HK-2 (cell line): ENCODE results near the gene PRDM15.
A peak's percentile ranks its signal among the peaks of the same experiment; 100 is the strongest.

Source experiments
- DNase-seq: peaks from one replicate; pipeline ENCODE4 v3.0.0-alpha.2; 2018; ENCODE audit not compliant: unreplicated experiment

PRDM15 gene

DNA sequence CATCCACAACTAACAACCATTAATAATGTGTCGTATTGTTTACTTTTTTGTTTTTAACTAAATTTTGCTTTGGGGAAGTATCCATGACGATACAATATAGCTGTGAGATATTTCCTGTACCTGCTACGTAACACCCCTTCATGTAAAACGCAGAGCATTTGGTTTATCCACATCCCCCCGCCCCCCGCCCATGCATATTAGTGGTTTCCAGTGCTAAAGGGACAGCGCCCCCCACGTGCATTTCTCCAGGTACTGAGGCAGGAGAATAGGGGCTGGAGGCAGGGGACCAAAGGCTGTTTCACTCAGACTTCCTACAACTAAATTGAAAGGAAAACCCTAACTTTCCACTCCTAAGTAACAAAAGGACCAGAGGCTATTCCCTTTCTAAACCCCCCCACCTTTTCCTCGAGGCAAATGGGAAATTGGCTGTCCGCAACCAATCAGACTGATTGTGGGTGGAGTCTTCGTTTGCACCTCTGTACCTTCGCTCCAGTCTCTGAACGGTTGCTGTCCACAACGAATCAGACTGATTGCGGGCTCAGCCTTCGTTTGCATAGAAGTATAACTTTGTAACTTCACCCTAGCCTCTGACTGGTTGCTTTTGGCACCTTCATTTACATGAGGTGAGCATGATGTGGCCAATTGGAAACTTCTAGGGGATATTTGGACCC is 100.1 kb downstream of the PRDM15 start:
- no peak for DNase-seq

DNA sequence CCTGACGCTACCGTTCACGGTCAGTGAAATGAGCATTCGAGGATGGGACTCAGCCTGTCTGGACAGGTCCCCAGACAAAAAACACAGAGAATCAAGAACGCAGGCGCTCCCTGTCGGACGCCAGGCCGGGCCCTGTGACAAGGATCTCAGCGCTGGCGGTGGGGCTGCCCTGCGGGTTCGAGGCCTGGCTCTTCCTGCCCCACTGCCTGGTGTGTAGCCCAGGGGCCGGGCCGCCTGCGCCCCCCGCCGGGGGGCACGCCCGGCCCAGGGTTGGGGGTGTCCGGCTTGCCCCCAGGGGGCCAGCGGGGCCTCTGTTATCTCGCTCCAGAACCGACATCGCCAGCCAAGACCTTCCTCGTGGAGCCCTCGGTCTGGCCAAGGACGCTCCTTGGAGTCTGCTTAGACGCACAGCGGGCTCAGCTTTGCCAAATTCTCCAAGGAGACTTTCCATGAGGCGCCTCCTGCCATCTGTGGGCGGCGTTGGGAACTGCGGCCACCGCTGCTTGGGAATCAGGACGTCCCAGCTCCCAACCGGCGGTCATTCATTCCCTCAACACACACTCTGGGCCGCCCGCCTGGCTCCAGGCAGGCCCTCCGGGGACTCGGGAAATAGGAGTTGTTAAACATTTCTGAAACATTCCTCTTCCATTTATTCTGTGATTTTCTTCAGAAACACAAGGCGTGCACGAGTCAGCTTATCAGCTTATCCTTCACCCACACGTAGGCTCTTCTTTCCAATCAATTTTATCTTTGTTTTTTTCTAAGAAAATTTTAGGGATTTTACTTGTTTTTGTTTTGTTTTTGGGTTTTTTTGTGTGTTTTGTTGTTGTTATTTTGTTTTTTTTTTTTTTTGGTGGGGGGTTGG is 101.0 kb downstream of the PRDM15 start:
- DNase-seq: peak; percentile 81

DNA sequence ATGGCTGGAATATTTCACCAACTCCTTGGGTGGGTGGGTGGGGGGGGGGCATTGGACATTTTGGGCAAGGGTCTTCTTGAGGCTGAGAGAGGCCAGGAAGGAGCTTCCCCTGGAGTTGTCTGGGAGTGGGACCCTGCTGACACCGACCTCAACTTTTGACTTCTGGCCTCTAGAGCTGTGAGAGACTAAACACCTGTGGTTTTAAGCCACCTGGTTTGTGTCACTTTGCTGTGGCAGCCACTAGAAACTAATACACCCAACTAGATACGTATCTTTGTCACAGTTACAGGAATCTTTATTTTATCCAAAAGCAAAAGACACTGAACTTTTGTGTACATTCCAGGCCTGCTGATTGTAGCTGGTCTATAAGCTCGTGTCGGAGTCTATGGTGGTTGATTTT is 102.4 kb downstream of the PRDM15 start:
- no peak for DNase-seq

DNA sequence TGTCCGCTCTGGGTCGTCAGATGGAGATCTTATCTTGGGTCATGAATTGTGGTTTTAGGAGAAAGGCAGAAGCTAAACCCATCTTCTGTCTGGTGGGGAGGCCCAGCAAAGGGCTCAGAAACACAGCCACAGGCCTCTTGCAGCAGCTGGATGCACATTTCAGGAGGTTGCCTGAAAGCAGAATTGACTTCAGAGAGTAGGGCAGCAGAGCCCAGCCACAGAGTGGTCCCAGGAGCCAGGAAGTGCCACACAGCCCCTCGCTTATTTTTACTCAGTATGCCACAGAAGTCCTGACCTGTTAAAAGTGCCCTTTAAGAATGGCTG is 104.0 kb downstream of the PRDM15 start:
- no peak for DNase-seq

DNA sequence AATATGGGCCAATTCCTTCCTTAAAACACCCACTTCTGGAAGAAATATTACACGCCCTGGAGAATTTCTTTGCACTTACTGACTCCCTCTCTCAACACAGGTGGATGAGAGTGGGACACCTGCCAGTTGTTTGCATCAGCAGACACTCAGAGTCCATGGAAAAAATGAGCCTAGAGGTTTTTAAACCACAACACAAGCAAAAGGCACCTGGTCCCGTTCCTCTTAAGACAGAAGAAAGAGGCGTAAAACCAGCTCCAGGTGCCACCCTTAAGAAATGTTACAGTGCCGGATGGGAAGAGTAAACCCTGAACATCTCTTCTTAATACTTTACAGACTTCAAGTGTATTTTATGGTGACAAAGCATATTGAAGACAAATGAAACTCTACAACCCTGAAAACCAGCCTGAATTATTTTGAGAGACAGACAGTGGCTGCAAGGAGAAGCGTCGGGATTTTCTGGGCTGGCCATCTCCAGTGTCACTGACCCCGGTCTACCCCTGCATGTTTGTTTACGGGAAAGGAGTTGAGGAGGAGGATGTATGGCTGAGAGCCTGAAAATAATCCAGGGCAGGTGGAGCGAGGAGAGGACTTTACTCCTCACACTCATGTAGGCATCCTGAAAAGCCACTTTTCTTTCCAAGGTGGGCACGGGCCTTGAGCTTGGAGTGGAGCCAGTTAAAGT is 104.5 kb downstream of the PRDM15 start:
- no peak for DNase-seq

DNA sequence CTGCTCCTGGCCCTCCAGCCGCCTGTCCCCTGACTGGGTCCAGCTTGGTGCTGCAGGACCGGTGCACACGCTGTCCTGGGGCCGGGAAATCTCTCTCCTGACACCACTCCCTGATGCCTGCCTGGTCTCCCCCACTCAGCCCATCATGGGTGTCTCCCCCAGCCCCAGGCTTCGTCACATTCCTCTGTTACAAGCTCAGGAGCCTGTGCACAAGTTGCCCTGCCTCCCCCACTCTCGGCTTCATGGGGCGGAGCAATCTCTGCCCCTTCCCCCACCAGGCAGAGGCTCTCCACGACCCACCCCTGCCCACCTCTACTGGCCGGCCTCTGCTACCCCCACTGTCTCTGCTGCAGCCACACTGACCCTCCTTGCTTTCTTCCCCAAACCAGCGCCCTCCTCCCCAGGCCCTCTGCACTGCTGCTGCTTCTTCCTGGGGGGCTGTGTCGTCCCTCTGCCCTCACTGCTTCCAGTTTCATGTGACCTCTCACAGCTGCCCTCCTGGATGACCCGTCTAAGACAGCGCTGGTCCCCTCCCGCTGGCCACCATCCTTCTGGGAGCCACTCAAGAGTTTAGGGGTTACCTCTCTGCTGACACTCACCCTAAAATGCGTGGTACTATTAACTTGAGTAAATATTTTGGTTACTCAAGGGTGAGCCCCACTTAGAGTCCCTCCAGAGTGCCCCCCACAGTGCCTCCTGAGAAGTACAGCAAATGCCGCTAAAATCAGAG is 106.6 kb downstream of the PRDM15 start:
- DNase-seq: no peak

DNA sequence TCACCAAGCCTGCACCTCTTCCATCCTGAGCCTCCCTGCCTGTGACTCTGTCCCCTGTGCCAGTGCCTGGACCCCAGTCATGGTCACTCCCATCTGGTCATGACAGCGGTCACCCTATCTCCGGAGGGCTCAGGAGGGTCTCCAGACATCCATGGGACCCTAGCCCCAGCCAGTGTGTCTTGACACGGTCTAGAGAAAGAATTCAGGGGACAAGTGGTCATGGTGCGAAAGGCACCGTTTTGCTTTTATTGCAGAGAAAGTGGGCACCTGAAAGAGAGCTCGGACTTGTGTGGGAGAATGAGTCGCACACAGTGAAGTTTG is 107.6 kb downstream of the PRDM15 start:
- no peak for DNase-seq

DNA sequence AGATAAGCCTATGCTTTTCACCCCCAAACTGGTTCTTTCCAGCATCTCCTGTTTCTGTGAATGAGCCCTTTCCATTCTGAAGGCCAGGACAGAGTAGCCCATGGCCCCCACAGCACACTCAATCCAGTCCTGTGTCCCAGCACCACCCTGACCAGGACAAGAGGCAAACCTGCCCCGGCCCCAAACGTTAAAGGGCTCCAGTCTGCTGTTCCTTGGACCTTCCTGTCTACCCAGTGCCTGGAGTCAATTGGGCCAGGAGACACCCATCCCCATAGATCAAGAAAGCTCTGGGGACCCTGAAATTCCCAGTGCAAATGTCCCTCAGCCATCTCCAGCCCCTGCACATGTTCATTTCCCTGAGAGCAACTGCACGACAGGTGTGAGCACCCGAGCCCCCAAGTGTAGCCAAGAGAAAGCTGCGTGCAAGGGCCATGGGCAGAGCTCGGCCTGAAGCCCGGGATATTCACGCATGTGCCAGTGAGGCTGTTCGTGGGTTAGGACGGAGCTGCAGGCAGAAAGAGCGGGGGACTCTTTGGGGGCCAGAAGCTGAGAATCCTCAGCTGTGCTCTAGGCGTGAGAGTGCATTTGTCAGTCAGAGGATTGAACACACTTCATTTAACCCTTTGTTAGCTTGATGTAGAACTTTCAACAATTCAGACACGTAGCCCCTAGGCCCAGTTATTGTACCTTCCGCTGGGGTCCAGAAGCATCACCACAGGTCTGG is 108.1 kb downstream of the PRDM15 start:
- DNase-seq: no peak

DNA sequence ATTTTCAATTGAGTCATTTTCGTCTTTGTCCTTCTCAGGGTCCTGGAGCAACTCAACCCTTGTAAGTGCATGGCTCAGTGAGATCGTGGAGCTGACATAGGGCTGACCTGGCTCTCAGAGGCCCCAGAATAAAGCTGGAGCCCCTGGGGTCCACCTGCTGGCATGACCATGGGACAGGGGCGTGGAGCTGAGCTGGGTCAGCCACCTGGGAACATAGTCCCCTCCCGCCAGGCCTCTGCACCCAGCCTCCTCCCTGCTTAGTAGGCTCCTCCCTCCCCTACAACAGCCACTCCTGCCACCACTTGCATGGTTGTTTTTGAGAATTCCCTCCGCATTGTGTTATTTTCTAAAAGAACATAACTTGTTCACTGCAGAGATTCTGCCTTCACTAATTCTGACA is 109.2 kb downstream of the PRDM15 start:
- no peak for DNase-seq

DNA sequence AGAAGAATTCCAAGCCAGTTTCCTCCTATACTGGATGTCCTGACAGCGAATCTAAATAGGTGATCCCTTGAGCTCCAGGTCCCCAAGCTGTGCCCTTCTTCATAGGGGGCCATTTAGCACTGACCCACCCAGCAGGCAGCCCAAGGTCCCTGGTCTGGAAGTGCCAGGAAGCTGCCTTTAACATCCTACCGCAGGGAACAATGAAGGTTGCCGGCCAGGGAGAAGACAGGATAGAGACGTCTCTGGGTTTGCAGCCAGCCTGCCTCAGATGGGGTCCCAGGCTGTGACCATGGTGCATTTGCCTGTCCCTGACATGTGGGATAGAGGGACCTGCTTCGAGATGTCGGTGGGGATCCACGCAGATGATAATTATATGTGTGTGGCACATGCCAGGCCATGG is 109.6 kb downstream of the PRDM15 start:
- DNase-seq: no peak

DNA sequence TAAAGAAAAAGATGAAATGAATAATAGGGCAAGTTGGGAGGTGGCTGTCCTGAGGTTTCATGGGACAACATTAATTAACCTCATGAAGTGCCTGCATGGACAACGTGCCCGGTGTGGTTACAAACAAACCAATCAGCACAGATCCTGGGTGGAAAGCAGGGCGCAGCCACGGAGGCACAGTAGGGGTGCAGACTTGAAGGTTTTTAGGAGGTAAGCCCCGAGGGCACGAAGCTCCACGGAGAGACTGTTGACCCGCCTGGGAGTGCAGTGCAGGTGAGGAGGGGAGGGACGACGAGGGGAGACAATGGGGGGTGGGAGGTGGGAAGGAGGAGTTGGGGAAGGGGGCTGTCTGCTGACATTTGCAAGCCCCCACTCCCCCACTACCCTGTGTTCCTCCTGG is 110.0 kb downstream of the PRDM15 start:
- no peak for DNase-seq

DNA sequence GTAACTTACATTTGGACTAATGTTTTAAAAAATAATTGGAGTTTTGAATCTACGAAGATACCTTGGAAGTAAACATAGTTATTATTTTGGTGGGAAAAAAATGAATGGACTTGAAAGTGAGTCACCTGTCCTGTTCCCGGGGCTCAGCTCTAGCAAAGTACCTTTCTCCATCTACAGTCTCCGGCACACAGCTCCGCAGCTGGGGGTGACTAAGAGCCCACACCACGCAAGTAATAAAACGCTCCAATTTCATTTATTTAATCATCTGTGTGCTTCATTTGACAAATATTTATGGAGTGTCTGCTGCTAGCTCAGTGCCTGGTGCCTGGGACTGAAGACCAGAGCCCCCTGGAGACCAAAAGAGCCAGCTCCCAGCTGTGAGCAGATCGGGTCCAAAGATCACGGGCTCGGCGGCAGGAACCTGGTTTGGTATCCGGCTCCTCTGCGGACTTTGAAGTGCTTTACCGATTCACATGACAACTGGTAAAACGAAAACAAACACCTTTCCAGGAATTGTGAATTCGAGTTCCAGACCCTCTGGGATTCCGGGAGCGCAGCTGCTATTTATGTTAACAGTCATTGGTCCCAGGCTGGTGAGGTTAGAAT is 110.6 kb downstream of the PRDM15 start:
- DNase-seq: peak; percentile 41

DNA sequence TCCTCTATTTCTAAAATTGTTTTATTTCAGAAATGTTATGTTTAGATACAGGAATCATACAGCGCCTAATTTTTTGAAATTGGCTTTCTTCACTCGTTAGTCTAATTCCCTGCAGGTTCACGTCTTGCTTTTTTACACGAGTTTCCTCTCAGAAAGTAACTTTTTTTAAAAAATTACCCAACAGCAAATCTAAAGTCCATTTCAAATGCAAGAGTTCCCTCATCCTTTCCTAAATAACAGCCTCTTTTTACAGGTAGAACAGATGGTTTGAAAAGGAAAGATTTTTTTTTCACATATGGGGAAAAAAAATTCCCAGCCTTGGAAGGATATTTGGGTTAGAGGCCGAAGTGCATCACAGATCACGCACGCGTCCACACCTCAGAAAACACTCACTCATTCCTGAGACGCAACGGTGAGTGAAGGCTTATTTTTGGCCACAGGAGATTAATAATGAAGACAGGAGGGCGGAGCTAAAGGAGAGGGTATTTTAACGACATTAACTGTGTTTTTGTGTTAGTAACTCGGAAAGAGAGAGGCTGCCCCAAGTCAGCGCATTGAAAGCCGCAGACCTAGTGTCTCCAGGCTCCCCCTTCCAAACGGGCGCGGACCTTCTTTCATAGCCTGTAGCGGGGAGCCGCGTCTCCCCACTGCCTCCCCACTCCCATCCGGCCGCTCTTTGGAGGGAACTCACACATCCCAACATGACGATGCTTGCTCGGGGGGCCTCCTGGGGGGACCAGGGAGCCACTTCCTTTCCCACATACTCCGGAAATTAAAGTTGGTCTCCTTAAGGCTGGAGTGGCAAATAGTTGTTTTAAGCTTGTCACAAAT is 111.3 kb downstream of the PRDM15 start:
- DNase-seq: peak; percentile 37

DNA sequence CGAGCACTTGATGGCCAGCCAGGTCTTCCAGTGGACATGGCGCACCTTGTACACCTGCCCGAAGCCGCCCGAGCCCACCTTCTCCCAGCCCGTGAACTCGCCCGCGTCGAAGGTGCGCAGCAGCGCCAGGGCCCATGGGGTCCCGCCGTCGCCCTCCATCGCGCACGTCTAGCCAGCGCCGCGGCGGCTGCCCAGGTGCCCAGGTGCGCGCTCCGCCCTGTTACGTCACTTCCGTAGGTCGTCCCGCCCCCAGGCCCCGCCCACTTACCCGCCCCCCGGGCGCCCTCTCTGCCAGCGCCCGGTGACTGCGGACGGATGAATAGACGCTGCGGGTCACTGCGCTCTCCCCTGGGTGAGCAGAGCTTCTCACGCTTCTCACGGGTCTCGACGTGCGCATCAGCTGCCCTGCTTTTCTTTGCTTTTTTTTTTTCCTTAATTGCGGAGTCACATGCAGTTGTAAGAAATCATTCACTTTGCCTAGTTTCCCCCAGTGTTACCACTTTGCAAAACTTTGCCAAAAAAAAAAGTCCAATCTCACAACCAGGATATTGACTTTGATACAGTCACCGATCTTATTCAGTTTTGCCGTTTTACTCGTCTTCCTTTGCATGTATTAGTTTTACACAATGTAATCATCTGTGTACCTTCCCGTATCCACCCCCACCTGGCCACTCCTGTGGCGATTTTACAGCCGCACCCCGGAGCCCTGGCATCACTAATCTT is 112.1 kb downstream of the PRDM15 start, which contains the start of gene RIPK4:
Gene RIPK4 (minus strand): TSS at position 170 of the 723 bp plus-strand sequence. CDS start 11 bp downstream, at position 159.
- DNase-seq: peak; percentile 84

DNA sequence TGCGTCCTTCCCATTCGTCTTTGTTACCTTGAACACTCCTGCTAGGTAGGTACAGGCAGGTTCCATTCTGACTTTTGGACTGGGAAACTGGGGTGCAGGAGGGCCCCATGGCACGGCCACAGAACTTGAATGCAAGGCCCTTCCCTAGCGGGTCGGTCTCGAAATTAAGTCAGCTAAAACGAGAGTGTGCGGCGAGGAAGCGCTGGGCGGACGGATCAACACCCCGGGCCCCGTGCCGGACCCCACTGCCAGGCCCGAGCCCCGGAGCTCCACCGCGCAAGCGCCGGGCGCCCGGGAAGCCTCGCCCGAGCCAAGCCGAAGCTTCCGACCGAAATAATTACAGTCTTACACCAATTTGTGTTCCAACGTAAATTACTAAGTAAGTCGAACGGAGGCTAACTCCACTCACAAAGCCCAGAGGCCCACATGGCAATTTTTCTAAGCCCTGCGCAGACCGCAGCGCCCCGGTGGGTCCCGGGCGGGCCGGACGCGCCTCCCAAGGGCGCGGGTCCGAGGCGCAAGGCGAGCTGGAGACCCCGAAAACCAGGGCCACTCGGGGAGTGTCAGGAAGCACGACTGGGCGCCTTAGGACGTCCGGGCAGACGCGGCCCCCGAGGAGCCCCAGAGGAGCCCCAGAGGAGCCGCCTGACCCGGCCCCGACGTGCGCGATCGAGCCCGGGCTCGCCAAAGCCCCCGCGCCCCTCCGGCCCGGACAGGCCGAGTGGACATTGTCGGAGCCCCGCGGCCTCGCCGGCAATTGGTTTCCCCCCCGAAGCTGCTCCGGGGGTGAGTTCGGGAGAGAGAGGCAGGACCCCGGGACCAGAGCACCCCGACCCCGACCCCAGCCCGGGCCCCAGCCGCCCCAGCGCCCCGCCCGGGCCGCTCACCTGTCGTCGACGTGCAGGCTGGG is 112.9 kb downstream of the PRDM15 start:
- peak; percentile 14 for DNase-seq

DNA sequence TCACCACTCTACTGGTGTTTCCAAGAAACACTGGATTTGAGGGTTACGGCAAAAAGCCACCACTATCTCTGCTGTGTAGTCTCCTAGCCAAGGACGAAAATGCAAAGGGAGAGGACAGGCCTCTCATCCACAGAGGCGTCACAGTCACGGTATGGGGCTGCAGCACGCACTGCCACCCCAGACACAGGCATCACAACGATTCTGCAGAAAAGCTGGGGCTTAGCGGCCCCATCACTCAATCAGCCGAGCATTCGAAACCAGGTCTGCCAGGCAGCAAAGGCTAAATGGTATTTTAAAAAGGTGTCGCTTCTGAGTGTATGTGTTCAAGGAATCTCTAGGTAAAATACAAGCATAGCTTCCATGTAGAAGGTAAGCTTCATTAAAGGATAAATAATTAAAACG is 113.7 kb downstream of the PRDM15 start:
- DNase-seq: no peak

DNA sequence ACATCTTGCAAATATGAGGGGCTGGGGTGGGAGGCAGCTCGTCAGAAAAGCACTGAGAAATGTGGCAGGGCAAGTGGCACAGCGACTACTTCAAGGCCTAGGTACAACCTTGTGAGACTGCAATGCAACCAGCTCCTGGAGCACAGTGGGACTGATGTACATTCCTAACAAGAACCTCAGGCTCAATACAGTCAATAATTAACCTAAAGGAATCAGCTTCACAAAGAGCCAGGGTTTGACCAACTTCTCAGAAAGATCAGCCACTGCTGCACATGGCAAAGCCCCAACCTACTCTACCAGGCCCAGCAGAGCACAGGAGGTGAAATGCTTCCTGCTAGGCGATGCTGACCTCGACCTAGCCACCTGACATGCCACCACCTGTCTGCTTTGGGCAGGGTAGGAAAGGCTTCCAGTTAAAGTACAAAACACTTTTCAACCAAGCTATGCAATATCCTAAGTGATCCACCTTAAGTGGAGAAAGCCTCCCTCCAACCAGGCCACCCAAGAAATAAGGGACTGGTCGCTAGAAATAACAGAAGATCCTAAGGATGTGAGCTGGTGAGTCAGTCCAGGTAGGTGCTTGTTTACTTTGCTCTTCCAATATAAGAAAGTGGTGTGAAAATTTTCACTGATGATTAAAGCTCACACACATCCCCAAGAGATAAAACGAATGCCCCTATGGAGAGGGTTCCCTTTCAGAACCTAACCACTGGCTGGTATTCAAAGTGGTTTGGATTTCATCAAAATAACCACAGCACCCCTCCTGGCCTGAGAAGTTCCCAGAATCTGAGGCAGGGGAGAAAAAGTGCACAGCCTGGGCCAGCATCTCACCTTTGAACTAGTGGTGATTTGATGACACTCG is 114.4 kb downstream of the PRDM15 start:
- DNase-seq: peak; percentile 11

DNA sequence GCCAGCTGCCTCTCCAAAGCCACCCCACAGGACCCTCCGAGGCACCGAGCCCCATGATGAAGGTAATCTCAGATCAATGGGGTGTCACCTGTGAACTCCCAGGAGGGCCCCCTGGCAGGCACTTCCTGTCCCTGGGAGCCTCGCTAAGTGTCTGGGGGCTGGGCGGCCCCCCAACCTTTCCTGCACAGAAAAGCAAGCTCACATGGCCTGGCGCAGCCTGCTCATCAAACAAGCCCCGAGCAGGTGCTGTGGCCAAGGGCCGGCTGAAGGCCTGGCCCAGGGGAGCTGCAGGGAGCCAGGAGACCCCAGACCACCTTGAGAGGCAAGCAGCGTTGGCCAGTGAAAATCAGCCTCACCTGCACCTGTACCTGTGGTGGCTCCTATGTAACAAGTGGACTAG is 115.1 kb downstream of the PRDM15 start:
- DNase-seq: no peak
